Left ventricle myocardium superior (tissue), 1 donor: Measurements from ENCODE around the gene COA1. TPM values are rescaled to one million over a fixed set of nuclear protein-coding genes. Genes with fewer than 3 reads are reported as not detected.
"Not testable (repeated sequence)": the region's sequence is repeated elsewhere in the genome, so short reads cannot be mapped to it uniquely, and the experiment has no call there.

Experiments
- ATAC-seq: fragments of 200-7000 bp; cut with Tn5 transposase; one replicate; pipeline ENCODE4 v1.9.1; 2020; ENCODE audit warnings: mild to moderate bottlenecking, moderate library complexity
- DNase-seq: peaks from one replicate; pipeline ENCODE4 v3.0.0-alpha.2; 2020
- intact Hi-C: fragments of 100-400 bp; cut with micrococcal nuclease; formaldehyde crosslinking; loops from one replicate; pipeline ENCODE4 v1.11.0; 2022
- total RNA-seq: library from RNA; stranded (reverse); fragmentation: NEBNext Ultra II Directional; extraction: Animal tissue kit (Norgen Biotek cat#: 25700); gene quantifications from one replicate; pipeline ENCODE4 v1.2.1, GENCODE V29; 2021
- donor health status: DM: no; HTN: yes; CAD: no; lungs with severe emphysema.

Gene COA1
- total RNA-seq, 1 donor from 2014 or later: 72.5 TPM

- intact Hi-C loops: no loop called here
- peak; percentile 50 for ATAC-seq
- no peak for DNase-seq
Observed at GRCh38 chr7:43646603-43647338, 82.6 kb downstream of the COA1 start.

DNA sequence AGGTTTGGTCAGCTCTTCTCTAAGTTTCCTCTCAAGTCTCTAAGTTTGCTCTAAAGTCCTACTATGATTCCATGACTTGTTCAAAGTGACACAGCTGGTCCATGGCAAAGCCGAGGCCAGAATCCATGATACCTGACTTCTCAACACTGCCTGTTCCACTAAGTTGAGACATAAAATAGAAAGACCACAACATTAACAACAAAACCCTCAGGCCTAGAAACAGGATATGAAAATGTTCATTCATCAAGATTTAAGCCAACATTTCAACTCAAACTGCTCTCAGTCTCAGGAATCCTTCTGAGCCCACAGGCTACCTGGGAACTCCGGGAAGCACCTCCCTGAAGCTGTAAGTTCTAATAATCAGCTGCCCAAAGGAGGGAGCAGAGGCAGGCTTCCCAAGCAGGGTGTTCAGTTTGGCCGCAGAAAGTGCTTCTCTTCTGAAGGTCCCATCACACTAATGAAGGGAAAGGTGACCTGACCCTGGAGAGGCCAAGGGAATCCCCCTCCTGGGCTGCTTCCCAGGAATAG lies 83.6 kb downstream of the COA1 start:
- ATAC-seq: no peak
- intact Hi-C loops: no loop called here
- no peak for DNase-seq

GRCh38 chr7:43643846-43644245 lies 85.5 kb downstream of the COA1 start:
- DNase-seq (no peak), ATAC-seq (no peak)
- intact Hi-C loops: no loop called here

DNA sequence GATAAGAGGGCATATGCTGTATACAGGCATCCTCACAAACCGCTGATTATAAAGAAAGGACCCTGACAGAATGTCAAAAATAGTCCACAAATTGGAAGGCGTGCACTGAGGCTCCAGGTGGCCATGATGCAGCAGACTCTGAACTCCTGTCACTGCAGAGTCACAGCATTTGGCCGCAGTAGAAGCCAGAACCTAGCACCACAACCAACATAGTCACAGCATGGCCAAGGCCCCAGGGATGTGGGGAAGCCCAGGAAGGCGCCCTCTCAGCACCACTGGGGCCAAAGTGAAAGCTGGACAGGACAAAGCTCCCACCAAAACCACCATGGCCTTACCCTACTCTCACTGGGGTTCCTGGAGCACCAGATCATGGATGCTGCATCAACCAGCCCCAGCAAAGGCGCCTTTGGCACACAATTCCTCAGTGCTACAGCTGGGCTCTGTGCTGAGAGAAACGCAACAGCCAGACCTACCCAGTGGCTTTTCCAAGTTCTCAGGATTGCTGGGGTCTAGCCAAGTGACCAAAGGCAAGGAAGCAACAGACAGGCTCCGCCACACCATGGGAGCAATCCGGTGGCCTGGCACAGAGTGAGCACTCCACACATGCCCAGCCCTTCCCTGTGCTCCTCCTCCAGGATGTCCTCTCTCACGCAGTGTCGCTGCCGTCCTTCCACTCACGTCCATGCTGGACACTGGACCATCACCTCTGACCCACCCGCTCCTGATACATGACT lies 86.3 kb downstream of the COA1 start:
- ATAC-seq: no peak
- intact Hi-C loops: no loop called here
- DNase-seq: no peak

DNA sequence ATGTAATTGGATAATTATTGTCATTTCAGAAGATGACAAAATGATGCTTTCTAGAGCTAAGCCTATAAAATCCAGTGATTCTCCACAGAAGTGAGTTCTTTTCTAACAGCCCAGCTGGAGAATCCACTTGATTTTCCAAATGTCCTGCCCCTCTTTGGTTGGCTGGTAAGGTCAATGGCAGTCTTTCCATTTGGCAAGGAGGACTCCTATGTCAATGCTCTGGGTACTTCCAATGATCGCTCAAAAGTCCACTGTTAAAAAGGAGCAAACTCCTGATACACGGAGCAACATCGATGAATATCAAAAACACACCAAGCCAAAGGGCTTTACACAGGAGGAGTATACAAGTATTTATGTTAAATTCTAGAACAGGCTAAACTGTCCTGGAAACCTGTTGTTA lies 88.6 kb downstream of the COA1 start:
- DNase-seq (no peak), ATAC-seq (no peak)
- intact Hi-C loops: no loop called here

GRCh38 chr7:43639858-43640491 lies 89.3 kb downstream of the COA1 start:
- DNase-seq: peak; percentile 65
- peak; percentile 83 for ATAC-seq
- intact Hi-C loops: no loop called here

DNA sequence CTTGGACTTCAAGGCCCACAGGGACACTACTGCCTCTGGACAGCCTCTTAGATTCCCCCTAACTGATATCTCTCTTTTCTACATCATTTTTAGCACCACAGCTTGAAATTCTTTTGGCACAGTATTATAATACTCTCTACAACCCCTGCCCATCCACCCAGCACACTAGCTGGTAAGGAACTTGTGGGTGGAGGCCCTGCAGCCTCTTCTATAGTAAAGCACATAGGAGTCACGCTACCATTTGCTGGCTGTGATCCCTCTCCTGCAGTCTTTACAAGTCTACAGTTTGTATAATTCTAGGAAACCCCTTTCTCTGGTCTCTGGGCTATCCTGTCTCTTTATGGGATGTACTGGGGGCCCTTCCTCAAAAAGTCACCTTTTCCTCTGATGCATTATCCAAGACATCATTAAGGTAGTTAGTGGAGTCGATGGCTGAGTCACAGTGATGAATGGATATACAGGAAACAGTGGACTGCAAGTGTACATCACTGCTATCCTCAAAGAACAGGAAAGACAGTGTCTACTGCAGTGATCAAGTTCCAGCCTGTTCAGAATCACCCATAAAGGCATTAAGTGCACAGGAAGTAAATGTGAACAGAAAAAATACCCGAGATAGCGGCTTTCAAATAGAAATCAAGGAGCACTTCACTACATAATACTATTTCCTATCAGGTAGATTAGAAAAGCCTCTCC lies 92.1 kb downstream of the COA1 start:
- no peak for ATAC-seq
- intact Hi-C loops: no loop called here
- DNase-seq: no peak

- intact Hi-C loops: no loop called here
- DNase-seq (no peak), ATAC-seq (peak; percentile 57)
Observed at GRCh38 chr7:43636093-43636492, 93.2 kb downstream of the COA1 start.

- no peak for ATAC-seq
- no peak for DNase-seq
- intact Hi-C loops: no loop called here
Observed at GRCh38 chr7:43634384-43634783, 94.9 kb downstream of the COA1 start.

- intact Hi-C loops: no loop called here
- DNase-seq (no peak), ATAC-seq (no peak)
Observed at GRCh38 chr7:43632746-43633145, 96.6 kb downstream of the COA1 start.

GRCh38 chr7:43631559-43631958 lies 97.8 kb downstream of the COA1 start:
- no peak for DNase-seq
- no peak for ATAC-seq
- intact Hi-C loops: no loop called here

DNA sequence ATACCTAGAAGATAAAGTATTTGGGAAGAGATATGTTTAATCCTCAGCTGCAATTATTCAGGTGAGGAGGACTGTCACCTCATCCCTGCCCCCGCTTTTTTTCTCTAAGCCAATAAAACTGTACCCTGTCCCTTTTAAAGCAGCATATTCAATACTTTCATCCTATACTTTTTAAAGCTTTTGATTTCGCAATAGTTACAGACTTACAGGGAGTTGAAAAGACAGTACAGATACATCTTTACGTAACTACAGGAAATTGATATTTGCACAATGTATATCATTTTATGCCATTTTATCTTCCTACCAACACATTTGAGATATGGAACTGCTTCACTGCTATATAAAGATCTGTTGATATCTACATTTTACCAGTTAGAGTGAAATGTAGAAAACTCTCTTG lies 98.8 kb downstream of the COA1 start:
- intact Hi-C loops: no loop called here
- DNase-seq (no peak), ATAC-seq (no peak)

DNA sequence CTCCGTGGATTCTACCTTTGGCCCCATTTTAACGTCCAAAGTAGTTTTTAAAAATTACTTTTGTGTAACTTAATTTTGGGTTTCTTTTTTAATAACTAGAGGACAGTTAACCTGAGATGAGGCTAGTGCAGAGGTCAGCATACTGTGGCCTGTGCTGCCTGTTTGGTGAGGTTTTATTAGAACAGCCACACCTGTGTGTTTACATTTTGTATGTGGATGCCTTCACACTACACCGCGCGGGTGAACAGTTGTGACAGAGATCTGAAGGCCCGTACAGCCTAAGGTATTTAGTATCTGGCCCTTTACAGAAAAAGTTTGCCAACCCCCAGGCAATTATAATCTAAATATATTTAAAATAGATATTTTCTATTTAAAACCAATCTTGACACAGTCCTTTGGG lies 99.5 kb downstream of the COA1 start:
- no peak for ATAC-seq
- intact Hi-C loops: no loop called here
- DNase-seq: no peak

DNA sequence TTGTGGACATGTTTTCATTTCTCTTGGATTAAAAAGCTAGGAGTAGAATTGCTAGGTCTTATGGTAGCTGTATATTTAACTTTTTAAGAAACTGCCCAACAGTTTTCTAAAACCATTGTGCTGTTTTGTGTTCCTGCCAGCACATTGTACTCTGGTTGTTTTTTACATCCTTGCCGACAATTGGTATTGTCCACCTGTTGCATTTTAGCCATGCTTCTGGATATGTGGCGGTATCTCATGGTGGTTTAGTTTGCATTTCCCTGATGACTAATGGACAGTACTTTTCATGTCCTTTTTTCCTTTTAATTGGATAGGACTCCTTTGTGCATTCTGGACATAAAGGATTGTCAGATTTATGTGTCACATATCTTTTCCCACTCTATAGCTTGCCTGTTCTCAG lies 100.9 kb downstream of the COA1 start:
- ATAC-seq: no peak
- DNase-seq: no peak
- intact Hi-C loops: no loop called here

GRCh38 chr7:43627798-43628197 lies 101.5 kb downstream of the COA1 start:
- DNase-seq, ATAC-seq, intact Hi-C loops: not testable (repeated sequence)

- ATAC-seq: peak; percentile 37
- no peak for DNase-seq
- intact Hi-C loops: no loop called here
Observed at GRCh38 chr7:43626695-43627094, 102.6 kb downstream of the COA1 start.

GRCh38 chr7:43625980-43626379 lies 103.3 kb downstream of the COA1 start:
- intact Hi-C loops: no loop called here
- ATAC-seq: peak; percentile 63
- no peak for DNase-seq

- DNase-seq (no peak), ATAC-seq (peak; percentile 63)
- intact Hi-C loops: no loop called here
Observed at GRCh38 chr7:43625453-43625852, 103.9 kb downstream of the COA1 start.

- intact Hi-C loops: no loop called here
- ATAC-seq: no peak
- DNase-seq: no peak
Observed at GRCh38 chr7:43624156-43624555, 105.2 kb downstream of the COA1 start.
